NCI-H82 (cell line): Measurements from ENCODE around the gene PEX11A.
A peak's percentile ranks its signal among the peaks of the same experiment; 100 is the strongest.

Source experiments
- DNase-seq: peaks from one replicate; lab custom pipeline; 2025; lab: John Stamatoyannopoulos, UW

The PEX11A gene

GRCh38 chr15:89675606-89676005 lies 14.9 kb downstream of the PEX11A start:
- DNase-seq, result no peak

DNA sequence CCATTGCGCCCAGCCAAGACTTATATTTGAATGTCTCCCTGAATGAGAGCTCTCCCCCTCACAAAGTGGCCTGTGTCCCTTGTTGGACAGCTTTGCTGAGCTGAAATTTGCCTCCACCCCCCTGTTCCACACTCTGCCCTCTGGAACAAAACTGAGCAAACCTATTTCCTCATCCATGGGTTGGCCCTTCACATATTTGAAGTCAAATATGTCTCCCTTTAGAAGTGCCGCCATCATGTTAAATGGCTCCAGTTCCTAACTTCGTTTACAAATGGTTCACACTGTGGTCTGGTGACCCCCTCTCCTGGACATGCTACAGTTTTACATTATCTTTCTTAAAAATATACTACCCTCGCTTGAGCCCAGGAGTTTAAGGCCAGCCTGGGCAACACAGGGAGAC lies 16.0 kb downstream of the PEX11A start:
- DNase-seq, result no peak

- peak; percentile 79 for DNase-seq
Observed at GRCh38 chr15:89673165-89673512, 17.4 kb downstream of the PEX11A start.

DNA sequence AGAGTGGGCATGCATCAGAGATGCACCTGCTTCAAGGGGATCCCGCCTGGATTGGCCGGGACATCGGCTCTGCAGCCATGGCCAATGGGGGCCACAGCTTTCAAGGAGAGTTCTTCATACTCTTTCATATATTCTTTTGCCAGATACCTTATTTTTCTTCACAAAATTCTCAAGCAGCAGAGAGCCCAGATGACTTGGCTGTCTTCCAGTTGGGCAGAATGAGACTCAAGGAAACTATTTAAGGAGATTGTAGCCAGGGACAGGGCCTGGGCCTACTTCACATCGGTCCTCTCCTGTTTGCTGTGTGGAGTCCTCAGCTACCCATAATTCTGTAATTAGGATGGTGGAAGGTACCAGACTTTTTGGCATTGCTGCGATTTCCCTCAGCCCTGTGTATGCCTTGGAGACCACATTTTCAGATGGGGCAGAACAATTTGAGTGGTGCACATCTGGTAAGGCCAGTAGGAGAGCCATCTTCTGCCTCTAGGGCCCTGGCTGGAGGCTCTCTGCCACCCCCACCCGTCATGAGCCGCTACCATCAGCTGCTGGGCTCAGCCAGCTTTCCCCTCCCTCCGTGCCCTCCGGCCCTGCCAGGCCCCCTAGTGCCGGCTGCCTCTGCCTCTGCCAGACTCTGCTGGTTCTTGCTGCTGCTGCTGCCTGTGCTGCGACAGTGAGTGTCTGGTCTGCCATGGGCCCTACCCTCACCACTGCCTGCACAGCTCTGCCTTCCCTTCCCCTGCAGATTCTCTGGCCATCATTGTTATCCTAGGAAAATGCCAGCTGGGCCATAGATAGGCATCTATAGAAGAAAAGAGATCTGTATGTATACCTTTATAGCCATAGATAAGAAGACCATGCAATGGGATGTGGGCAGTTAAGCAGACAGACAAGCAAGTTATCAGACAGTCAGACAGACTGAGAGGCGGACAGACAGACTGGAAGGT lies 18.1 kb downstream of the PEX11A start:
- DNase-seq, result no peak

- DNase-seq, result no peak
Observed at GRCh38 chr15:89671687-89672086, 18.9 kb downstream of the PEX11A start.

DNA sequence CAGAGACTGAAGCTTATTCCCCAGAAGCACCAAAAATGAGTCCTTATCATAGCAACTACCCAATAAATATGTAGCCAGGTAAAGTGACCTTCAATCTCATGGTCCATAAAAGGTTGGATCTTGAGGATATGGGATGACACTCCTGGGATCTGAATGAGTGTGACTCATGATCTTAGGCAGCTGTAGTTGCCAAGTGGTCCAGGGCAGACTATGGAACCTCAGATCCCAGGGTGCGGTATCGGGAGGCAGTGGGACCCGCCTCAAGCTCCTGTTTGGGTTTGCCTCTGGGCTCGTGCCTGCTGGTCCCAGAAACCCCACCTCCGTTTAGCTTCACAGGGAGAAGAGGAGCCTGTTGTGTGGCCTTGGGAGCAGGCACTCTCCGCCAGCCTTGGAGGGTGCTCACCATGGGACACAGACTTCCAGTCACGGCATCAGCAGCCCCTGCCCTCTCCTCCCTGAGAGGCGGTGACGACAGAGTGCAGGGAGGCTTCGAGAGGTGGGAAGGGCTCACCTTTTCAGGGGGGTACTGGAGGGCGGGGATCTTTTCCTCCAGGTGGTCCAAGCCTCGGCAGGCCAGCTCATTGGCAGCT lies 19.5 kb downstream of the PEX11A start:
- no peak for DNase-seq

GRCh38 chr15:89669941-89670340 lies 20.6 kb downstream of the PEX11A start:
- no peak for DNase-seq

DNA sequence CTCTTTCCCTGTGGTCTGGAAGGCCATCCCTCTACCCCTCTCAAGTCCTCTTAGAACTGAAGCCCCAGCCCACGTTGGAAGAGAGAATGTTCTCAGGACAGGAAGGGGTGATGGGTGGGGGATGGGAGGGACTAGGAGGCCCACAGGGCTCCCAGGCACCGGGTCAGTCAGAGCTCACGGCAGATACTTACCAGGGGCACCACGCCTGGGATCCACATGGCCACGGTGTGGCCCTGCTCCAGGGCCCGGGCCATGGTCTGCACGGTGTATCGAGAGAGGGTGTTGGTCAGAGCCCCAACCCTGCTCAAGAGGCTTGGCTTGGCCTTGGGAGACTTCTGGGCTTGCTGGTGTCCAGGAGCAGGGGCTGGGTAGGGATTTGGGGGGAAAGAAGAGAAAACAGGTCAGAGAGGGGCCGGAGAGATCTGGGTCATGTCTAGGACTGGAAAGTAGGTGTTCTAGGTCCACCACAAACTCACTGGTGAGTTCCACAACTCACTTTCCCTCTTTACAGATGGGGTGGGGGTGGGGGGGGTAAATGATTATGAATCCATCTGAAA lies 21.2 kb downstream of the PEX11A start:
- no peak for DNase-seq

DNA sequence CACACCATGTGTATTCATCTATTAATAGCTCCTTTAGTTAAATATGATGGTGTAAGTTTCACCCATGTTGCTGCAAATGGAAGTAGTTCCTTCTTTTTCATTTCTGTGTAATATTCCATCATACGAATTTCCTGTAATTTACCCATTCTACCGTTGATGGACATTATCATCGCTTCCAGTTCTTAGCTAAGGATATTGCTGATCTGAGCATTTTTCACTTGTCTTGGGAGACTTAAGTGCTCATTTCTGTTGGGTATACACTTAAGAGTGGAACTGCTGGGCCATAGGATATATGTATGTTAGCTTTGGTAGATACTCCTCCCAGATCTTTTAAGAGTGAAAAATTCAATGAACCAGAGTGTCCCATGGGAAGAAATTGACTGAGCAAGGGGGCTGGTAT lies 22.4 kb downstream of the PEX11A start:
- no peak for DNase-seq

DNA sequence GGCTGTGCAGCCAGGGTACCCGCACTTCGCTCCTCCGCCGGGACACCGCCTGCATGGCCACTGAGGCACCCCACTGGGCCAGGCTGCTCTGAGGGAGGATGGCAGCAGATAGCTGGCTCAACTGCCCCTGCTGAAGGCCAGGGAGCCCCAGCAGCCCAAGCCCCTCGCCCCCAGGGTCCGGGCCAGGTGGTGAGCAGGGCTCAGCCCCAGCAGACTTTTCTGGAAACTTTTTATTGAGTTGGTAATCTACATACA lies 22.9 kb downstream of the PEX11A start:
- no peak for DNase-seq

DNA sequence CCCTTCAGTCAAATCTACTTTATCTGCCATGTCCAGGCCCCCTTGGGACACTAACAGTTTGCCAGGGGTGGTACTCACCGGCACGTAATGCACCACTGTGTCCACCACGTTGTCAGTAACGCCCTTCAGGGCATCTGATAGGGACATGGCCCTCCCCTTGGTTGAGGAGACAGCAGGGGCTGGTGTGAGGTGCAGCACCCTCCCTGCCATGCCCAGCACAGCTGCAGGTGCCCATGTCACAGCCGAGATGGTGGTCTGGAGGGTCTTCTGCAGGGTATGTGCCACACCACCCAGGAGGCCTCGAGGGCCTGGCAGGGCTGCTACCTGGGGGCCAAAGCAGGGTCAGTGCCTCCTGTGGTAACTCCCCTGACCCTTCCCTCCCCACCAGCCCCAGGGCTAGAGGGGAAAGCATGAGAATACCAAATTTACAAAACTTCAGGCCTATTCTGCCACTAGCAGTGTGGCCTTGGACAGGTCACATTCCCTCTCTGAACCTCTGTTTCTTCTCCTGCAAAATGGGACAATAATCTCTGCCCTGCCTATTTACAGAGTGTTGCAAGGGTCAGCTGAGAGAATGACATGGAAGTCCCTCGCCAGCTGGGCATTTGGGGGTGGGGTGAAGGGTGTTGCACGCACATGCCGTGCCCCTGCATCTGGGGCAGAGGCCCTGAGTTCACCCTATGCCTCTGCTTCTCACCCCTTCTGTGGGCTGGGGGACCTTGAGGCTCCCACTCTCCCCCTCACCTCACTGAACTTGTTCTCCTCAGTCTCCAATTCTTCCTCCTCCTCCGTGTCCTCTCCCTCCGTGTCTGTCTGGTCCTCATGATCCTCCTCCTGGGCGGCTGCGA lies 23.5 kb downstream of the PEX11A start:
- no peak for DNase-seq

DNA sequence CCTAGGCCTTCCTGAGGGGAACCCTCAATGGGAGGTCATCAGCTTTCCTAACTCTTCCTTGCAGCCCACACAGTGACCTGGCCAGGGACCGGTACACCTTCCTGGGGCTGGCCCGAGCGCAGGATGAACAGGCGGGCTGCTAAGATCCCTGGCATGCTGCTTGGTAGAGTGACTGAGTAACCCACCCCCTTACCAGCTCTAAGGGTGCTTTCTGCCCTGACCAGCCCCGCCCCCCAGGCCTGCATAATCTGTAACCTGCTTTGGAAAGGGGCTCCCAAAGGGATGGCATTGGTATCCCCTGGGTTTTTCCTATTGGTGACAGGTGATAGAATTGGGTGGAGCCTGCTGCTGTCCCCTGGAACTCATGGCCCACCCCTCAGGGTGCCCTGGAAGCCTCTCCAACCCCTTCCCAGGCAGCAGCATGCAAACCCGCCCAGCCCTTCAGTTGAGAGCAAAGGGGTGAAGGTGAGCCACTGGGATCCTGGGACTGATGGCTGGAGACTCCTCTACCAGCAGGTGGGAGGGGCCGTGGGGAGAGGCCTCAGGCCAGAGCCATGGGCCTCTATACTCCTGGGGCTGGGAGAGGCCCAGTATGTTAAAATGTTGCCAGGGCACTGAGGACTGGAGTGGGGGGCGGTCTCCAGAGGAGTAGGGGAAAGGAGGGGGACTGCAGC lies 24.2 kb downstream of the PEX11A start:
- DNase-seq, result no peak

GRCh38 chr15:89665449-89666181 lies 24.9 kb downstream of the PEX11A start:
- DNase-seq, result peak; percentile 38

- no peak for DNase-seq
Observed at GRCh38 chr15:89664441-89665350, 25.9 kb downstream of the PEX11A start.

DNA sequence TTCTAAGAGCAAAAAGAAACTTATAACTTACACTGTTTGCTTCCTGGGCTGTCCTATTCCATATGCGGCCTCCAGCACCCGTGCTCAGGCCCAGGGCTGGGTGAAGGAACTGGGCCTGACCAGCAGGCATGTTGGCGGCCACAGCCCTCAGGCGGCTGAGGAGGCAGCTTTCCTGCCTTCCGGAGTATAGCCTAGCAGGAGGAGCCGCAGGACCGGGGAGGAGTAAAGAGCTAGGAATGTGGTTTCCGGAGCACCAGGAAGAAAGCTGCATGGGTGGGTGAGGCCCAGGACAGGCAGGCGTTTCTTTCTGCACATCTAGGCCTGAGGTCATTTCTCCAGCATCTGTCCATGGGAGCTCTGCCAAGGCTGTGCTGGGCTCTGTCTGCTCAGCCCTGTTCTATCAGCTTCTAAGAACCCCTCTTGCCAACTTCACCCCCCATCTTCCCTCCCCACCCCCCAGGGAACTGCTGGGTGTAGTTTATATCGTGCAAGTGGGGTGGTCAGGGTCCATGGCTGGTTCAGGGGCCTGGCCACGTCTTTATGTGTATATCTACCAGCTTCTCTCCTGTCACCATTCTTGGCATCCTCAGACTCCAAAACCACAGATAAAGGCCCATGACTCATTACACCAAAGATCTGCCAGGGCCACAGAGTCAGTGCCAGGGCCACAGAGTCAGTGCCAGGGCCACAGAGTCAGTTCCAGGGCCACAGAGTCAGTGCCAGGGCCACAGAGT lies 27.5 kb downstream of the PEX11A start:
- DNase-seq, result no peak

- no peak for DNase-seq
Observed at GRCh38 chr15:89660556-89660955, 30.0 kb downstream of the PEX11A start.

GRCh38 chr15:89659295-89659694 lies 31.3 kb downstream of the PEX11A start:
- DNase-seq, result no peak

DNA sequence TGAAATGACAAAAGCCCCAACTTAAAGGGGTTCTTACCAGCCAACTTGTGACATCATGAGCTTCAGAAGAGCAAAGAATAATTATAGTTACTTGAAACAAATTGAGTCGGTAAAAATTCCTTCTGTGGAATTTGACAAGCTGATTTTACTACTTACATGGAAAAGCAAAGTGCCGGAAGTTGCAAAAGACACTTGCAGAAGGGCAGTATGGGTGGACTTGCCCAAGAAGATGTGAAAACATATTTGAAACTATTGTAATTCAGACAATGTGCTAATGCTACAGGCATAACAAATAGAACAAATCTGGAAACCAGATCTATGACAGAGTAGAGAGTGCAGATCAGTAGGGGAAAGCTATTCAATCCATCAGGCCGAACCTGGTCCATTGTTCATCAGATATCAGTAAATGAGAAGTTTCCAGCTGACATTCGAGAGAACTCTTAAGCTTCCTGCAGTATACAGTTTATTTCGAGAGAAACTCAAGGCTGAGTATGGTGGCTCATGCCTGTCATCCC lies 32.8 kb downstream of the PEX11A start:
- no peak for DNase-seq

- no peak for DNase-seq
Observed at GRCh38 chr15:89656116-89656815, 34.3 kb downstream of the PEX11A start.
